ENCODE results near the gene RNF4.

Gene RNF4

GRCh38 chr4:2469192-2469984 is 482 bp downstream of the RNF4 start:
- Histone ChIP-seq H3K9me3 (ENCODE audit: severe bottlenecking) (peaks cover 4% of the 10 kb centered on the region), H3K4me3 (ENCODE audit: low read depth, low read length) (peak overlapping the region; percentile 86), H3K27ac (peak overlapping the region; percentile 94), H3K36me3 (peaks cover 53% of the 10 kb centered on the region), H3K27me3 (ENCODE audit: insufficient read depth, low read depth, severe bottlenecking) (no peaks in the 10 kb centered on the region)
- TF ChIP-seq, protein P1, sequence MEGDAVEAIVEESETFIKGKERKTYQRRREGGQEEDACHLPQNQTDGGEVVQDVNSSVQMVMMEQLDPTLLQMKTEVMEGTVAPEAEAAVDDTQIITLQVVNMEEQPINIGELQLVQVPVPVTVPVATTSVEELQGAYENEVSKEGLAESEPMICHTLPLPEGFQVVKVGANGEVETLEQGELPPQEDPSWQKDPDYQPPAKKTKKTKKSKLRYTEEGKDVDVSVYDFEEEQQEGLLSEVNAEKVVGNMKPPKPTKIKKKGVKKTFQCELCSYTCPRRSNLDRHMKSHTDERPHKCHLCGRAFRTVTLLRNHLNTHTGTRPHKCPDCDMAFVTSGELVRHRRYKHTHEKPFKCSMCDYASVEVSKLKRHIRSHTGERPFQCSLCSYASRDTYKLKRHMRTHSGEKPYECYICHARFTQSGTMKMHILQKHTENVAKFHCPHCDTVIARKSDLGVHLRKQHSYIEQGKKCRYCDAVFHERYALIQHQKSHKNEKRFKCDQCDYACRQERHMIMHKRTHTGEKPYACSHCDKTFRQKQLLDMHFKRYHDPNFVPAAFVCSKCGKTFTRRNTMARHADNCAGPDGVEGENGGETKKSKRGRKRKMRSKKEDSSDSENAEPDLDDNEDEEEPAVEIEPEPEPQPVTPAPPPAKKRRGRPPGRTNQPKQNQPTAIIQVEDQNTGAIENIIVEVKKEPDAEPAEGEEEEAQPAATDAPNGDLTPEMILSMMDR (IDR thresholded peaks at IDR 0.05; ENCODE audit: low read depth, low read length), result no peak
- peak; percentile 53 for DNase-seq

- TF ChIP-seq, protein P1 (IDR thresholded peaks at IDR 0.05; ENCODE audit: low read depth, low read length), result no peak
- no peaks in the 10 kb centered on the region for H3K27me3 ChIP-seq (ENCODE audit: insufficient read depth, low read depth, severe bottlenecking)
- no peak overlapping the region for H3K27ac ChIP-seq
- peak overlapping the region; percentile 86; the same call in 1 of the 2 replicates for H3K4me3 ChIP-seq (ENCODE audit: low read depth, low read length)
- H3K36me3 ChIP-seq, result peaks cover 65% of the 10 kb centered on the region
- peaks cover 4% of the 10 kb centered on the region for H3K9me3 ChIP-seq (ENCODE audit: severe bottlenecking)
- no peak for DNase-seq
Observed at GRCh38 chr4:2470791-2471190, 1.9 kb downstream of the RNF4 start.

DNA sequence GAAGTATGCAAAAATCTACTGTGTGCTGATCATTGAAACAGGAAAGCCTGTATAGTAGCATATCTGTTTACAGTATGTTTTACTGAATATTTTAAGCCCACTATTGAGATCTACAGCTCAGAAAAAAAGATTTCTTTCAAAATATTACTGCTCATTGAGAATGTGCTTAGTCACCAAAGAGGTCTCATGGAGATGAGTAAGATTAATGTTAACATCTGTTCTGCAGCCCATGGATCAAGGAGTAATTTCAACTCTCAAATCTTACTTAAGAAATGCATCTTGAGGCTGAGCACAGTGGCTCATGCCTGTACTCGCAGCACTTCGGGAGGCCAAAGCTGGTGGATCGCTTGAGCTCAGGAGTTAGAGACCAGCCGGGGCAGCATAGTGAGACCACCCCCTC is 3.3 kb downstream of the RNF4 start:
- Histone ChIP-seq H3K27ac (no peak overlapping the region; the same call in 1 of the 2 replicates), H3K9me3 (ENCODE audit: severe bottlenecking) (peaks cover 4% of the 10 kb centered on the region), H3K4me3 (ENCODE audit: low read depth, low read length) (no peak overlapping the region), H3K36me3 (peaks cover 79% of the 10 kb centered on the region), H3K27me3 (ENCODE audit: insufficient read depth, low read depth, severe bottlenecking) (no peaks in the 10 kb centered on the region)
- DNase-seq, result no peak
- TF ChIP-seq, protein P1 (IDR thresholded peaks at IDR 0.05; ENCODE audit: low read depth, low read length), result no peak

DNA sequence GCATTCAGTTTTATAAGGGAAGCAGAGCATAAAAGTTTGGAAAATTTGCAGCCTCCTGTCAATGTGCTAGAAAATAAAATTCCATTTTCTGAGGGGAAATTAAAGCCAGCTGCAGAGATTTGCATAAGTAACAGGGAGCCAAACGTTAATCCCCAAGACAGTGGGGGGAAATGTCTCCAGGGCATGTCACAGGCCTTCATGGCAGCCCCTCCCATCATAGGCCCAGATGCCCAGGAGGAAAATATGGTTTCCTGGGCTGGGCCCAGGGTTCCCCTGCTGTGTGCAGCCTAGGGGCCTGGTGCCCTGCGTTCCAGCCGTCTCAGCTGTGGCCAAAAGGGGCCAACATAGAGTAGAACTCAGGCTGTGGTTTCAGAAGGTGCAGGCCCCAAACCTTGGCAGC is 9.3 kb downstream of the RNF4 start:
- H3K9me3 ChIP-seq (ENCODE audit: severe bottlenecking), result no peaks in the 10 kb centered on the region
- H3K36me3 ChIP-seq, result peaks cover 65% of the 10 kb centered on the region
- no peak overlapping the region for H3K27ac ChIP-seq
- no peak for DNase-seq
- H3K27me3 ChIP-seq (ENCODE audit: insufficient read depth, low read depth, severe bottlenecking), result no peaks in the 10 kb centered on the region
- TF ChIP-seq, protein P1 (IDR thresholded peaks at IDR 0.05; ENCODE audit: low read depth, low read length), result no peak
- no peak overlapping the region for H3K4me3 ChIP-seq (ENCODE audit: low read depth, low read length)

GRCh38 chr4:2480649-2481048 is 11.7 kb downstream of the RNF4 start:
- peaks cover 61% of the 10 kb centered on the region for H3K36me3 ChIP-seq

More at GRCh38 chr4:2480649-2481048, 11.7 kb downstream of the RNF4 start:
- TF ChIP-seq, protein P1 (IDR thresholded peaks at IDR 0.05; ENCODE audit: low read depth, low read length), result no peak
- Histone ChIP-seq H3K4me3 (ENCODE audit: low read depth, low read length) (no peak overlapping the region), H3K27ac (no peak overlapping the region), H3K9me3 (ENCODE audit: severe bottlenecking) (no peaks in the 10 kb centered on the region), H3K27me3 (ENCODE audit: insufficient read depth, low read depth, severe bottlenecking) (no peaks in the 10 kb centered on the region)
- no peak for DNase-seq
